SU-DHL-6 (cell line): ENCODE measurements around the gene CIBAR2.

Source experiments
- EZH2phosphoT487 ChIP-seq: fragments of 200-600 bp; sonication (generic), shearing (Covaris generic); conservative IDR thresholded peaks from 2 replicates; pipeline ENCODE4 v1.6.1; 2018; ENCODE audit warnings: mild to moderate bottlenecking, antibody characterized with exemption, low read length, moderate library complexity, mixed read lengths
- TF ChIP-seq, protein P1 (sequence below): fragments of 200-600 bp; sonication (generic); IDR thresholded peaks from one replicate; pipeline ENCODE4 v1.5.1; 2017; ENCODE audit warnings: antibody characterized with exemption, mild to moderate bottlenecking, low read length, moderate library complexity; ENCODE audit not compliant: insufficient read depth, poor library complexity, severe bottlenecking

DNA sequence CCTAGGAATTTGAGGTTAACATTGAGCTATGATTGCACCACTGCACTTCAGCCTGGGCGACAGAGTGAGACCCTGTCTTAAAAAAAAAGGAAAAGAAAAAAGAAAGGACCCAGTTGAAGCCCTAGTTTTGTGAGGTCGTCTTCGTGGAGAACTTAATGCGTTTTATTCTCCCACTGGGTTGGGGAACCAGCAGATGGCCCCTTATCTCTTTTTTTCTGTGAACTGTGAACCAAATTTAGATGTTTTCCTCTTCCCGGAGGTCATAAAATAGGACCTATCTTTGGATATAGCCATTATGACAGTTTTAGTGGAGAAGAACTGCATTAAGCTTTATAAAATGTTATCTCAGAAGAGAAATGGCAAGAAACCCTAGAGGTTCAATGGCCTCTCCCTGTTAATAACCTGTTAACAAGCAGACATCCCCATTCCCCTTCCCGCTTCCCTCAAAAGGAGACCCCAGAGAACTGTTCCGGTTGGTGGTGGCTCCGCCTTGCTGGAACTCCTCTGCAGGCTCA, 61.1 kb downstream of the CIBAR2 start:
- TF ChIP-seq, protein P1, sequence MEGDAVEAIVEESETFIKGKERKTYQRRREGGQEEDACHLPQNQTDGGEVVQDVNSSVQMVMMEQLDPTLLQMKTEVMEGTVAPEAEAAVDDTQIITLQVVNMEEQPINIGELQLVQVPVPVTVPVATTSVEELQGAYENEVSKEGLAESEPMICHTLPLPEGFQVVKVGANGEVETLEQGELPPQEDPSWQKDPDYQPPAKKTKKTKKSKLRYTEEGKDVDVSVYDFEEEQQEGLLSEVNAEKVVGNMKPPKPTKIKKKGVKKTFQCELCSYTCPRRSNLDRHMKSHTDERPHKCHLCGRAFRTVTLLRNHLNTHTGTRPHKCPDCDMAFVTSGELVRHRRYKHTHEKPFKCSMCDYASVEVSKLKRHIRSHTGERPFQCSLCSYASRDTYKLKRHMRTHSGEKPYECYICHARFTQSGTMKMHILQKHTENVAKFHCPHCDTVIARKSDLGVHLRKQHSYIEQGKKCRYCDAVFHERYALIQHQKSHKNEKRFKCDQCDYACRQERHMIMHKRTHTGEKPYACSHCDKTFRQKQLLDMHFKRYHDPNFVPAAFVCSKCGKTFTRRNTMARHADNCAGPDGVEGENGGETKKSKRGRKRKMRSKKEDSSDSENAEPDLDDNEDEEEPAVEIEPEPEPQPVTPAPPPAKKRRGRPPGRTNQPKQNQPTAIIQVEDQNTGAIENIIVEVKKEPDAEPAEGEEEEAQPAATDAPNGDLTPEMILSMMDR = no peak
- TF ChIP-seq EZH2phosphoT487 = no peak
